ENCODE measurements around the gene MLPH.

MLPH gene

GRCh38 chr2:237501892-237502513 lies 15.0 kb downstream of the MLPH start:
- no peak overlapping the region for H3K4me3 ChIP-seq (ENCODE audit: low read depth, low read length)
- TF ChIP-seq, protein P1, sequence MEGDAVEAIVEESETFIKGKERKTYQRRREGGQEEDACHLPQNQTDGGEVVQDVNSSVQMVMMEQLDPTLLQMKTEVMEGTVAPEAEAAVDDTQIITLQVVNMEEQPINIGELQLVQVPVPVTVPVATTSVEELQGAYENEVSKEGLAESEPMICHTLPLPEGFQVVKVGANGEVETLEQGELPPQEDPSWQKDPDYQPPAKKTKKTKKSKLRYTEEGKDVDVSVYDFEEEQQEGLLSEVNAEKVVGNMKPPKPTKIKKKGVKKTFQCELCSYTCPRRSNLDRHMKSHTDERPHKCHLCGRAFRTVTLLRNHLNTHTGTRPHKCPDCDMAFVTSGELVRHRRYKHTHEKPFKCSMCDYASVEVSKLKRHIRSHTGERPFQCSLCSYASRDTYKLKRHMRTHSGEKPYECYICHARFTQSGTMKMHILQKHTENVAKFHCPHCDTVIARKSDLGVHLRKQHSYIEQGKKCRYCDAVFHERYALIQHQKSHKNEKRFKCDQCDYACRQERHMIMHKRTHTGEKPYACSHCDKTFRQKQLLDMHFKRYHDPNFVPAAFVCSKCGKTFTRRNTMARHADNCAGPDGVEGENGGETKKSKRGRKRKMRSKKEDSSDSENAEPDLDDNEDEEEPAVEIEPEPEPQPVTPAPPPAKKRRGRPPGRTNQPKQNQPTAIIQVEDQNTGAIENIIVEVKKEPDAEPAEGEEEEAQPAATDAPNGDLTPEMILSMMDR (IDR thresholded peaks at IDR 0.05; ENCODE audit: low read depth, low read length), result no peak

DNA sequence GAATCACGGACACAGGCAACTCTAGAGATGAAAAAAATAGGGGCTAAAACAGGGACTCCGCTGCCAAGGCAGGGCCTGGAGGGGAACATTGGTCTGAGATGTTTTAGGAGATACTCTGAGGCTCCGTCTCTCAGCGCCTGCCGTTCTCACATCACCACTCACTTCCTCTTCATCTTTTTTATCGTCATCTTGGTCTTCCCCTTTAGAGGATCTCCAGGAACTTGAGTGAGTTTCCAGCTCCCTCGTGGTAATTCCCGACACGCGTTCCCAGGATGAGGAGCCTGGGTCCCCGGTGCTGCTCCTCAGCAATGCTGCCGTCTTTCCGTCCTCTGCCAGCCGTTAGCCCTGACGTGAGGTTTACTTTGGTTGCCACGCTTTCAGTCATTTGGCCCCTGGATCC lies 16.1 kb downstream of the MLPH start:
- TF ChIP-seq, protein P1 (IDR thresholded peaks at IDR 0.05; ENCODE audit: low read depth, low read length), result no peak
- H3K4me3 ChIP-seq (ENCODE audit: low read depth, low read length), result no peak overlapping the region

DNA sequence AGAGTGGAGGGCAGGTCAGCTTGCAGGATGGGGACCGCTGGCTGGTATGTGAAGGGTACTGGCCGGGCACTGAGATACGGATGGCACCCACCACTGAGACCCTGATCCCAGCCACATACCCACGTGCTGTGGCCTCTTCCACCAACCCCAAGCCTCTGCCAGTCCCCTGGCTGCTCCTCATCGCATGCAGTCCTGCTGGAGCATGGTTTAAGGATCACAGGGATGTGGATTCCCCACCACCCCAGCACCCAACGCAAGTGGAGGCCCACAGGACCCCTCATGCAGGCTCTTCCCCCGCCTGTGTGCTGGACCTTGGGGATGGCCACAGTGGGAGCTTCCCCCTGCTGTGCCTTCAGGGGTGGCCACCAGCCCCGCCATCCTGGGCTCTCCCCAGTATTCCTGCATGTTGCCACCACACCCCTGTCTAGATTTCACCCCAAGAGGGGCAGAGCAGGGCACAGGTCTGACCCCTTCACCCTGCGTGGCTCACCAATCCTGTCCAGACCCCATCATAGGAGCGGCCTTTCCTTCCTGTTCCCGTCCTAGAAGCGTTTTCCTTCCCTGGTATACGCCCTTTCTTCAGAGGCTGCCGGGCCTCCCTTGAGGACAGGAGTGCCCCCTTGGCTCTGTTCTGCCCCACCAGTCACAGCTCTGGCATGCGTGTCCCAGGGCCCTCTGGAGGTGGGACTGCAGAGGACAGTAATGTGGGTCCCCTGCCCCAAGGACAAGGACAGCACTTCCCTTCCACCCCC lies 18.3 kb downstream of the MLPH start:
- TF ChIP-seq, protein P1 (IDR thresholded peaks at IDR 0.05; ENCODE audit: low read depth, low read length), result no peak
- no peak overlapping the region for H3K4me3 ChIP-seq (ENCODE audit: low read depth, low read length)

GRCh38 chr2:237507512-237507911 lies 20.5 kb downstream of the MLPH start:
- H3K4me3 ChIP-seq (ENCODE audit: low read depth, low read length), result no peak overlapping the region
- TF ChIP-seq, protein P1 (IDR thresholded peaks at IDR 0.05; ENCODE audit: low read depth, low read length), result no peak

DNA sequence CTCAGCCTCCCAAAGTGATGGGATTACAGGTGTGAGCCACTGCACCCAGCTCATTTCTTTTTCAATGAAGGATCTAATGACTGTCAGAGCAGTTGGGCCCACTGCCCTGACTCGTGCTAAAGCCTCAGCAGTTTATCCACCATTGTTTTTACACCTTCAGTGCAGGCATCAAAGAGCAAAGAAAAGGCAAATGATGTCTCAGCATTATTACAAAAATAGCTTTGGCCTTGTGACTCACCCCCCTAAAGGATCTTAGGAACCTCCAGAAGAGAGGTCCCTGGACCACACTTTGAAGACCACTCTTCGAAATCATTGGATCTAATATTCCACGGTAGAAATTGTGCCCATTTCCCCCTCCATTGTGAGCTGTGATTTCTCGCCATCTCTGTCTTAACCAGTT lies 21.3 kb downstream of the MLPH start:
- no peak overlapping the region for H3K4me3 ChIP-seq (ENCODE audit: low read depth, low read length)
- TF ChIP-seq, protein P1 (IDR thresholded peaks at IDR 0.05; ENCODE audit: low read depth, low read length), result no peak

DNA sequence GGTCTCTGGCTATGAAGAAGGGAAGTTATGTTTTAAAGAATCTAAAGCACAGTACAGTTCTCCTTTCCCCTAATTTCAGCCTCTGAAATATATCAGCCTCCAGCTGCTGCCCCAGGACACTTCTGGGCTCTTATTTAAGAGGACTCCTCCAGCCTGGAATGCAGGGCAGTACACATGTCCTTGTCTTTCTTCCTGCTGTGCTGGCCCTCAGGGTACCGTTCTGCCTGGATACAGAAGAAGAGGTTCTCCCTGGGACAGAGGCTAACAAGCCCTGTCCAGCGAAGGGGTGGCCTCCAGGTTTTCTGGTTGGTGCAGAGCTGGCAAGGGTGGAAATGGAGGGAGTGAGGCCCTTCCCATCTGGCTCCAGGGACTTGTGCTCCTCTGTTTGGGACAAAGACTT lies 22.1 kb downstream of the MLPH start:
- no peak overlapping the region for H3K4me3 ChIP-seq (ENCODE audit: low read depth, low read length)
- TF ChIP-seq, protein P1 (IDR thresholded peaks at IDR 0.05; ENCODE audit: low read depth, low read length), result no peak

GRCh38 chr2:237509905-237510304 lies 22.9 kb downstream of the MLPH start:
- no peak overlapping the region for H3K4me3 ChIP-seq (ENCODE audit: low read depth, low read length)
- TF ChIP-seq, protein P1 (IDR thresholded peaks at IDR 0.05; ENCODE audit: low read depth, low read length), result no peak
